Glutamatergic neuron (in vitro differentiated cells): Measurements from ENCODE around the gene MYBBP1A. TPM values are rescaled to one million over a fixed set of nuclear protein-coding genes. Genes with fewer than 3 reads are reported as not detected.

Experiments used
- DNase-seq: peaks from one replicate; pipeline ENCODE4 v3.0.0; 2022
- H3K27ac Mint-ChIP-seq: one replicate; pipeline ENCODE4 v1.8.0; 2020; ENCODE audit warnings: mild to moderate bottlenecking, mixed read lengths, inconsistent platforms; ENCODE audit not compliant: unreplicated experiment
- H3K27me3 Mint-ChIP-seq: one replicate; pipeline ENCODE4 v1.8.0; 2020; ENCODE audit warnings: mild to moderate bottlenecking, moderate library complexity, mixed read lengths, inconsistent platforms; ENCODE audit not compliant: unreplicated experiment
- H3K36me3 Mint-ChIP-seq: one replicate; pipeline ENCODE4 v1.8.0; 2020; ENCODE audit warnings: mild to moderate bottlenecking, mixed read lengths, inconsistent platforms; ENCODE audit not compliant: unreplicated experiment
- H3K4me1 Mint-ChIP-seq: one replicate; pipeline ENCODE4 v1.8.0; 2020; ENCODE audit warnings: mild to moderate bottlenecking, low read depth, mixed read lengths, inconsistent platforms; ENCODE audit not compliant: unreplicated experiment
- H3K4me3 Mint-ChIP-seq: one replicate; pipeline ENCODE4 v1.8.0; 2020; ENCODE audit warnings: mild to moderate bottlenecking, mixed read lengths, inconsistent platforms; ENCODE audit not compliant: unreplicated experiment
- H3K9me3 Mint-ChIP-seq: one replicate; pipeline ENCODE4 v1.8.0; 2020; ENCODE audit warnings: mild to moderate bottlenecking, moderate library complexity, mixed read lengths, inconsistent platforms; ENCODE audit not compliant: unreplicated experiment
- CTCF ChIP-seq: fragments of 200-600 bp; sonication (generic); IDR thresholded peaks from one replicate; pipeline ENCODE4 v1.5.0; 2021; ENCODE audit not compliant: partially characterized antibody, unreplicated experiment
- total RNA-seq: library from RNA; stranded (reverse); fragmentation: NEBNext Ultra II Directional; extraction: Animal tissue kit (Norgen Biotek cat#: 25700); gene quantifications from one replicate; pipeline ENCODE4 v1.2.1, GENCODE V29; 2021; ENCODE audit not compliant: unreplicated experiment

Gene MYBBP1A
- total RNA-seq, 1 donor from 2014 or later, result 44.8 TPM

GRCh38 chr17:4600563-4600962 lies 45.4 kb upstream of the MYBBP1A start:
- TF ChIP-seq CTCF, result no peak
- Mint-ChIP-seq H3K27me3 (peaks cover 12% of the 10 kb centered on the region), H3K4me1 (peaks cover 39% of the 10 kb centered on the region), H3K4me3 (peak overlapping the region; percentile 70), H3K36me3 (no peaks in the 10 kb centered on the region), H3K27ac (peak overlapping the region; percentile 98), H3K9me3 (peaks cover 4% of the 10 kb centered on the region)
- peak; percentile 68 for DNase-seq

- DNase-seq, result peak; percentile 75
- peaks cover 12% of the 10 kb centered on the region for H3K27me3 Mint-ChIP-seq
- no peaks in the 10 kb centered on the region for H3K36me3 Mint-ChIP-seq
- peaks cover 4% of the 10 kb centered on the region for H3K9me3 Mint-ChIP-seq
- TF ChIP-seq CTCF, result no peak
- H3K4me1 Mint-ChIP-seq, result peaks cover 34% of the 10 kb centered on the region
- peak overlapping the region; percentile 98 for H3K27ac Mint-ChIP-seq
- H3K4me3 Mint-ChIP-seq, result peak overlapping the region; percentile 76
Measured at GRCh38 chr17:4599505-4600281, 44.5 kb upstream of the MYBBP1A start.

GRCh38 chr17:4598776-4599504 lies 43.8 kb upstream of the MYBBP1A start:
- peaks cover 4% of the 10 kb centered on the region for H3K9me3 Mint-ChIP-seq
- no peak for DNase-seq
- peaks cover 9% of the 10 kb centered on the region for H3K27me3 Mint-ChIP-seq
- peaks cover 28% of the 10 kb centered on the region for H3K4me1 Mint-ChIP-seq
- H3K36me3 Mint-ChIP-seq, result no peaks in the 10 kb centered on the region
- H3K4me3 Mint-ChIP-seq, result peak overlapping the region; percentile 76
- H3K27ac Mint-ChIP-seq, result peak overlapping the region; percentile 98
- TF ChIP-seq CTCF, result no peak

GRCh38 chr17:4597975-4598374 lies 42.8 kb upstream of the MYBBP1A start:
- TF ChIP-seq CTCF, result no peak
- Mint-ChIP-seq H3K4me3 (no peak overlapping the region), H3K36me3 (no peaks in the 10 kb centered on the region), H3K27me3 (peaks cover 9% of the 10 kb centered on the region), H3K4me1 (peaks cover 22% of the 10 kb centered on the region), H3K9me3 (peaks cover 3% of the 10 kb centered on the region), H3K27ac (no peak overlapping the region)
- DNase-seq, result no peak
